SK-N-SH (cell line): ENCODE measurements around the gene CUEDC2. TPM values are rescaled to one million over a fixed set of nuclear protein-coding genes. Genes with fewer than 3 reads are reported as not detected.

Experiments
- CTCF ChIA-PET: fragments of 300-600, 350-600 bp; formaldehyde crosslinking; extraction: SDS; loops from one replicate; lab custom pipeline; 2021; lab: Yijun Ruan, JAX
- POLR2A ChIA-PET: fragments of 350-600 bp; sonication (Branson Sonifier 250); formaldehyde crosslinking; extraction: SDS; loops from one replicate; lab custom pipeline; 2020; ENCODE audit warnings: antibody characterized with exemption, inconsistent platforms; lab: Yijun Ruan, JAX
- DNase-seq: peaks from one replicate; pipeline ENCODE4 v3.0.0; 2012
- H2AFZ ChIP-seq: fragments of 200-600 bp; sonication (generic); 2 replicates; pipeline ENCODE4 v1.8.1; 2016; ENCODE audit warnings: antibody characterized with exemption, mild to moderate bottlenecking, low read depth
- H3F3A ChIP-seq: fragments of 200-600 bp; sonication (generic); replicated peaks from 2 replicates; pipeline ENCODE3; 2016; ENCODE audit warnings: antibody characterized with exemption, mild to moderate bottlenecking; ENCODE audit not compliant: insufficient read depth
- H3K27ac ChIP-seq, 2 experiments: fragments of 200-500 bp in 1 of 2; fragments of 200-600 bp in 1 of 2; sonication (Bioruptor generic) in 1 of 2; sonication (generic), shearing (Covaris generic) in 1 of 2; 2 replicates each; pipeline versions ENCODE4 v1.5.1 to v1.6.1; 2014 to 2016; ENCODE audit warnings: low read depth in 2 of 2, inconsistent platforms in 1 of 2, low read length in 1 of 2, mild to moderate bottlenecking in 1 of 2, mixed read lengths in 1 of 2
- H3K27me3 ChIP-seq: fragments of 200-600 bp; sonication (generic), shearing (Covaris generic); 2 replicates; pipeline ENCODE4 v1.6.1; 2016; ENCODE audit warnings: mixed run types; ENCODE audit not compliant: insufficient read depth
- H3K36me3 ChIP-seq, 2 experiments: fragments of 200-500 bp in 1 of 2; fragments of 200-600 bp in 1 of 2; sonication (Bioruptor generic) in 1 of 2; sonication (generic) in 1 of 2; replicated peaks in 1 of 2; 2 replicates each; pipeline versions ENCODE3 to v1.5.1; 2014 to 2016; ENCODE audit warnings: low read length in 1 of 2, mild to moderate bottlenecking in 1 of 2; ENCODE audit not compliant: insufficient read depth in 2 of 2, control insufficient read depth in 1 of 2
- H3K4me1 ChIP-seq, 2 experiments: fragments of 200-500 bp in 1 of 2; fragments of 200-600 bp in 1 of 2; sonication (Bioruptor generic) in 1 of 2; sonication (generic), shearing (Covaris generic) in 1 of 2; 2 replicates each; pipeline versions ENCODE4 v1.5.1 to v1.6.1; 2014 to 2016; ENCODE audit warnings: low read depth in 1 of 2, low read length in 1 of 2, mixed run types in 1 of 2; ENCODE audit not compliant: insufficient read depth in 2 of 2, control insufficient read depth in 1 of 2
- H3K4me2 ChIP-seq: fragments of 200-600 bp; sonication (generic), shearing (Covaris generic); 2 replicates; pipeline ENCODE4 v1.6.1; 2017; ENCODE audit warnings: mixed run types
- H3K4me3 ChIP-seq, 2 experiments: fragments of 200-500 bp in 1 of 2; fragments of 200-600 bp in 1 of 2; sonication (Bioruptor generic) in 1 of 2; sonication (generic), shearing (Covaris generic) in 1 of 2; 2 replicates each; pipeline versions ENCODE4 v1.5.1 to v1.8.1; 2014 to 2016; ENCODE audit warnings: low read depth in 2 of 2, inconsistent platforms in 1 of 2, low read length in 1 of 2, mild to moderate bottlenecking in 1 of 2, mixed read lengths in 1 of 2, moderate library complexity in 1 of 2
- H3K79me2 ChIP-seq: fragments of 200-600 bp; sonication (generic); 2 replicates; pipeline ENCODE4 v1.8.1; 2017; ENCODE audit warnings: mild to moderate bottlenecking; ENCODE audit not compliant: insufficient read depth
- H3K9ac ChIP-seq: fragments of 200-600 bp; sonication (generic); 2 replicates; pipeline ENCODE4 v1.6.1; 2017; ENCODE audit warnings: mixed run types
- H3K9me2 ChIP-seq: fragments of 200-600 bp; sonication (generic); 2 replicates; pipeline ENCODE4 v1.6.1; 2017; ENCODE audit warnings: mixed run types
- H3K9me3 ChIP-seq: fragments of 200-600 bp; sonication (generic); 2 replicates; pipeline ENCODE4 v1.6.1; 2017; ENCODE audit warnings: mixed run types, mild to moderate bottlenecking, moderate library complexity
- H4K20me1 ChIP-seq: fragments of 200-600 bp; sonication (generic); 2 replicates; pipeline ENCODE4 v1.6.1; 2017; ENCODE audit warnings: mild to moderate bottlenecking, mixed run types; ENCODE audit not compliant: insufficient read depth
- CHD2 ChIP-seq: fragments of 150-350 bp; IDR thresholded peaks from 2 replicates; pipeline ENCODE4 v1.6.1; 2018; ENCODE audit warnings: low read length; ENCODE audit not compliant: partially characterized antibody
- CTCF ChIP-seq: fragments of 200-600 bp; sonication (generic); IDR thresholded peaks from 2 replicates; pipeline ENCODE4 v1.6.1; 2017; ENCODE audit warnings: antibody characterized with exemption, mild to moderate bottlenecking, moderate library complexity
- GATA2 ChIP-seq: sonication (generic); formaldehyde crosslinking; IDR thresholded peaks from 2 replicates; pipeline ENCODE4 v1.5.0; 2020; ENCODE audit warnings: mild to moderate bottlenecking, missing genetic modification reagents
- IRF3 ChIP-seq: fragments of 150-350 bp; IDR thresholded peaks from 2 replicates; pipeline ENCODE4 v1.6.1; 2016; ENCODE audit warnings: mild to moderate bottlenecking, low read depth, low read length
- MAX ChIP-seq: IDR thresholded peaks from 2 replicates; pipeline ENCODE4 v1.4.0; 2012; ENCODE audit warnings: low read depth
- MXI1 ChIP-seq: IDR thresholded peaks from 2 replicates; pipeline ENCODE4 v1.6.1; 2012; ENCODE audit warnings: mild to moderate bottlenecking, low read depth, low read length, improper control_type of control experiment
- NRF1 ChIP-seq: IDR thresholded peaks from 2 replicates; pipeline ENCODE4 v1.6.1; 2012; ENCODE audit warnings: low read depth, mild to moderate bottlenecking, low read length
- POLR2AphosphoS5 ChIP-seq: IDR thresholded peaks from 2 replicates; pipeline ENCODE4 v1.6.1; 2012; ENCODE audit warnings: low read depth, low read length
- RAD21 ChIP-seq: IDR thresholded peaks from 2 replicates; pipeline ENCODE4 v1.6.1; 2012; ENCODE audit warnings: mild to moderate bottlenecking, low read length
- RCOR1 ChIP-seq: fragments of 150-350 bp; IDR thresholded peaks from 2 replicates; pipeline ENCODE4 v1.6.1; 2017; ENCODE audit warnings: antibody characterized with exemption, low read length
- SMC3 ChIP-seq: IDR thresholded peaks from 2 replicates; pipeline ENCODE4 v1.6.1; 2012; ENCODE audit warnings: low read depth, low read length, improper control_type of control experiment
- USF1 ChIP-seq: IDR thresholded peaks from 2 replicates; pipeline ENCODE4 v1.4.0; 2012; ENCODE audit warnings: low read depth, borderline replicate concordance
- ZBTB33 ChIP-seq: IDR thresholded peaks from 2 replicates; pipeline ENCODE4 v1.4.0; 2012; ENCODE audit warnings: low read depth, borderline replicate concordance
- WGBS: methylation state at CpG from one replicate; pipeline ENCODE4 v1.1.6; 2017; ENCODE audit warnings: low lambda C conversion rate; 5-methylcytosine and 5-hydroxymethylcytosine counted together
- polyA plus RNA-seq, 3 experiments: library from polyadenylated mRNA; depleted of rRNA; stranded (reverse); fragments of >200 nt; gene quantifications; 2 replicates each; pipeline ENCODE4 v1.2.3, GENCODE V29; 2012

The CUEDC2 gene
- polyA plus RNA-seq, 1 of the 3 experiments (the other 2 are of a cell fraction), result 162 TPM

GRCh38 chr10:102422545-102423129 lies 9.7 kb downstream of the CUEDC2 start:
- Histone ChIP-seq H3K27ac (peak overlapping the region in 1 of 2 experiments; percentile 24; a peak in 1 of 4 replicates), H3F3A (peaks cover 19% of the 10 kb centered on the region), H3K4me3 (peak overlapping the region; percentile 77 to 90), H3K36me3 (peaks cover 0 to 21% of the 10 kb centered on the region in 2 experiments), H3K9ac (0 out of 2 replicates have a peak overlapping the region, but pooled peaks have one; percentile 68), H3K79me2 (no peaks in the 10 kb centered on the region), H3K9me3 (no peaks in the 10 kb centered on the region), H3K27me3 (no peaks in the 10 kb centered on the region), H3K9me2 (no peaks in the 10 kb centered on the region), H2AFZ (no peak overlapping the region), H3K4me1 (peaks cover 0 to 29% of the 10 kb centered on the region in 2 experiments; a peak in 2 of 4 replicates), H4K20me1 (no peaks in the 10 kb centered on the region), H3K4me2 (peak overlapping the region; percentile 84)
- 14% methylated on average over 9 of the region's 28 CpGs for WGBS
- DNase-seq, result peak; percentile 82
- POLR2A ChIA-PET, result interaction anchor here (0.9 to 4.2 kb wide), 6 partner anchors 9 to 28 kb away, joined by 4 to 41 read pairs (median 4); partner anchors contain the start of genes C10orf95, CUEDC2 and NFKB2
- no peak for TF ChIP-seq GATA2 (CRISPR knock-in tag)
- TF ChIP-seq POLR2AphosphoS5, result no peak
- TF ChIP-seq SMC3, result peak; percentile 64
- no peak for TF ChIP-seq CHD2
- peak; percentile 34; the same call in 1 of the 2 replicates for TF ChIP-seq USF1
- TF ChIP-seq IRF3, result no peak
- 0 out of 2 replicates have a peak, but pooled peaks have one; percentile 13 for TF ChIP-seq RCOR1
- TF ChIP-seq NRF1, result no peak
- peak; percentile 69 for TF ChIP-seq CTCF
- TF ChIP-seq RAD21, result peak; percentile 69
- TF ChIP-seq MXI1, result peak; percentile 84
- peak; percentile 78 for TF ChIP-seq MAX
- TF ChIP-seq ZBTB33, result peak; percentile 83; the same call in 1 of the 2 replicates
- CTCF ChIA-PET, result interaction anchor here (0.6 to 18.3 kb wide), 26 partner anchors 10 to 269 kb away, joined by 3 to 359 read pairs (median 5); partner anchors contain the start of genes C10orf95, CUEDC2, ELOVL3 and NFKB2
